ENCODE data around the gene TCF12.
"Not testable (repeated sequence)": the region's sequence is repeated elsewhere in the genome, so short reads cannot be mapped to it uniquely, and the experiment has no call there.

The TCF12 gene

GRCh38 chr15:57097919-57098543 is 179.6 kb downstream of the TCF12 start:
- DNase-seq = not testable (repeated sequence)

GRCh38 chr15:57098896-57099295 is 180.5 kb downstream of the TCF12 start:
- no peak for DNase-seq

- DNase-seq = no peak
Observed at GRCh38 chr15:57100136-57100539, 181.7 kb downstream of the TCF12 start.

- DNase-seq = no peak
Observed at GRCh38 chr15:57102858-57103257, 184.4 kb downstream of the TCF12 start.

- no peak for DNase-seq
Observed at GRCh38 chr15:57108296-57108695, 189.9 kb downstream of the TCF12 start.

GRCh38 chr15:57109005-57109404 is 190.6 kb downstream of the TCF12 start:
- no peak for DNase-seq

GRCh38 chr15:57111002-57111401 is 192.6 kb downstream of the TCF12 start:
- no peak for DNase-seq

- no peak for DNase-seq
Observed at GRCh38 chr15:57112178-57112577, 193.7 kb downstream of the TCF12 start.

GRCh38 chr15:57114070-57114469 is 195.6 kb downstream of the TCF12 start:
- DNase-seq = no peak

GRCh38 chr15:57118013-57118799 is 199.8 kb downstream of the TCF12 start:
- DNase-seq = no peak

- DNase-seq = no peak
Observed at GRCh38 chr15:57122080-57122840, 203.8 kb downstream of the TCF12 start.

GRCh38 chr15:57124036-57124435 is 205.6 kb downstream of the TCF12 start:
- no peak for DNase-seq

GRCh38 chr15:57129064-57129463 is 210.6 kb downstream of the TCF12 start:
- no peak for DNase-seq

- DNase-seq = no peak
Observed at GRCh38 chr15:57130956-57131355, 212.5 kb downstream of the TCF12 start.

- peak; percentile 48 for DNase-seq
Observed at GRCh38 chr15:57133127-57133968, 214.9 kb downstream of the TCF12 start.

- no peak for DNase-seq
Observed at GRCh38 chr15:57134071-57134605, 215.7 kb downstream of the TCF12 start.

- no peak for DNase-seq
Observed at GRCh38 chr15:57134851-57135250, 216.4 kb downstream of the TCF12 start.

- DNase-seq = no peak
Observed at GRCh38 chr15:57135800-57136199, 217.4 kb downstream of the TCF12 start.

- peak; percentile 39 for DNase-seq
Observed at GRCh38 chr15:57138349-57138788, 219.9 kb downstream of the TCF12 start.

- no peak for DNase-seq
Observed at GRCh38 chr15:57143511-57144078, 225.2 kb downstream of the TCF12 start.

GRCh38 chr15:57144448-57144847 is 226.0 kb downstream of the TCF12 start:
- no peak for DNase-seq
